HG03139 (cell line): ENCODE results near the gene PHLDB1.
"Not testable (repeated sequence)": the region's sequence is repeated elsewhere in the genome, so short reads cannot be mapped to it uniquely, and the experiment has no call there.

Source experiments
- ATAC-seq: cut with Tn5 transposase; IDR thresholded peaks from one replicate; pipeline ENCODE4 v1.9.1; 2021; ENCODE audit not compliant: unreplicated experiment

The PHLDB1 gene

DNA sequence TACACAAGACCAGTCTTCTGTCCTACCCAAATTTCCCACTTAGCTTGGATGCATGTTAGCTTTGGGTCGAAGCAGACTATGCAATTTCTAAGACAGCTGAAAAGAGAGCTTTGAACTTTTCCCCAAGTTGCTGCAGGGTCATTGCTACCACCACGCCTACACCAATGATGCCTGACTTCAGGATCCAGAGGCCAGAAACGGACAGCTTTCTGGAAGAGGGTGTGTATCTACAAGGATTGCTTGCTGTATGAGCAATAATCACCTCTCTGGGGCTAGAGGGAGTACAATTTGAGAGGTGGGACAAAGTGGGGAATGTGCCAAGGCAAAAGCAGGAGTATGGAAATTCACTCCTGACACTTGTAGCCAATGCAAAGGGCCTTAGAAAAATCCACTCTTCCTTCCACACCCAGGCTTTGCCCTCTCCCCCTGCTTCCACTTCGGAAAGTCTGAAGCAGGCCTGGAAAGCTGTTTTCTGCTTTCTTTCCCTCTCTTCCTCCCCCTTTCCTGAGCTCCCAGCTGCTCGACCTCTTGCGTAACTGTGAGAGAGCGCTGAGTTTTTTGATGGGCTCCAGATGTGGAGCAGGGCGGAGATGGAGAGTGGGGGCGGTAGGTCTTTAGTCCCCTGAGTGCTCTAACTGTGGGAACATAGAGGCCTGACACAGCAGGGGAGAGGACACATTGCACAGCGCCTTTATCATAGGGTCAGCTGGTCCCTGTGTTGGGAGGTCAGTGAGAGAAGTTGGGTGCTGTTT, 2.1 kb upstream of the PHLDB1 start:
- no peak for ATAC-seq

DNA sequence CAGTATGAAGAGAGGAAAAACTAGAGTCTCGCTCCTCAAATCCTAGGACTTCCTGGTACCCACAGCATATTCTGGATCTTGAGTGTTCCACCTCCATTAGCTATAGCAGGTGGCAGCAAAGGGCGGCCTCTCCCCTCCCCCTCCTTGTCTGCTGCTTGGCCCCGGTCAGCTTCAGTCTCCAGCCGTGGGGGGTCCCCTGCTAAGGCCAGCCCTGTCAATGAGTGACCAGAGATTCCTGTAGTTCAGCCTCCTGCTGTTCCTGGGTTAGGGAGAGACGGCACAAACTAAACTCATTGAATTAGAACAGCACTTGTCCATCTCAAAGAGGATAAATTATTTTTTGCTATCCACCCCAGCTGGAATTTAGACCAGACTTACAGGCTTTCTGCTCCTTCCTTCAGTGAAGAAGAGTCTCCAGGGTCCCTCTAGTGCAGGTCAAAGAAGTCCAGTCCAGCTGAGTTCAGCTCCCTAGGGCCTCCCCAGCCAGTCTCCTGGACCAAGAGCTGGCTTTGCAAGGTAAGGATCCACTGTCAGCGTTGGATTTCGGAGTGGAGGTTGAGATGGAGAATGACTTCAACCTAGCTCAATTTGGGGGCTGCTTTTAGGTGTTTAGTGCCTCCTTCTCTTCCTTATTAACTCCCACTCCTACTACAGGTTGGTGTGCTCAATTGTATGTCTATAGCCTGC, 1.1 kb upstream of the PHLDB1 start:
- no peak for ATAC-seq

DNA sequence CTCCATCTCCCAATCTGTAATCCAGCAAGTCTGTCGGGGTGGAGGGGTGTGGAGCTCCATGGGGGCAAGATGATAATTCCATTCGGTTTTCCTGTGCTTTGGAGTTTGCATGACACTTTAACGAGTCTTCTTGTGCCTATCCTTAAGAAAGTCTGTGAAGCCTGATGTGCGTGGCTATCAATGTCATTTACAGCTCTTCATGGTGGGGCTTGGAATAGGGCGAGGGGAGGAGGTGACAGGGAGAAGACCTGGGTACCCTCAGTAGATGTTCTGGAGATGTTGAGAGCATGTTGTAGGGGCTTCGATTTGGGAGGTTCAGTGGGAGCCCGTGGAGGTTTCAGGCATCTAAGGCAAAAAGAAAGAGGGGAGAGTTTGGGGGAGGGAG, 579 bp upstream of the PHLDB1 start:
- ATAC-seq: no peak

DNA sequence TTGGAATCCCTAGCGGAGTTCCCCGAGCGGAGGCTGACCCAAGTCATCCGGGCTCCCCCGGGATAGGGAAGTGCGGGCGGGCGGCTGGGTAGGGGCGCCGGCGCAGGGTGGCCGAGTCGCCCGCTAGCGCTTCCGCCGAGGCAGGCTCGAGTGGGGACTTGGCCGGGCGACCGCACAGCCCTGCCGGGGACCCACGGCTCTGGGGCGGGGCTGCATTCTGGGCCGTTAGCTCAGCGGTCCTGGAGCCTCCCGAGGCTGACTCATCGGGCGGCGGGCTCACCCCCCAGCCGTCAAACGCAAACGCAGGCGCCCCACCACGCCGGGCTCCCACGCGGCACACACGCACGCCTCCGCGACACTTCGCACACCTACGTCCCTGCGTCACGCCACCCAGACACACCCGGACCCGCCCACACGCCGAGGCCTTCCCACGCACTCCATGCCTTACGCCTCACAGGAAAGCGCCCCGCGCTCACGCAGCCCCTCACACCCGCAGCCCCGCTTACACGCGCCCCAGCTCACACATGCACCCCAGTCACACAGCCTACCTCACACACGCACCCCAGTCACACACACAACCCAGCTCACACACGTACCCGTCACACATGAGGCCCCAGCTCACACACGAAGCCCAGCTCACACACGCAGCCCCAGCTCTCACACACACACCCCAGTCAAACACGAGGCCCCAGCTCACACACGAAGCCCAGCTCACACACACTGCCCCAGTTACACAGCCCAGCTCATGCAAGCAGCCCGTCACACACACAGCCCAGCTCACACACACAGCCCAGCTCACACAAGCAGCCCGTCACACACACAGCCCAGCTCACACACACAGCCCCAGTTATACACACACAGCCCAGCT, 1.2 kb downstream of the PHLDB1 start:
- no peak for ATAC-seq

DNA sequence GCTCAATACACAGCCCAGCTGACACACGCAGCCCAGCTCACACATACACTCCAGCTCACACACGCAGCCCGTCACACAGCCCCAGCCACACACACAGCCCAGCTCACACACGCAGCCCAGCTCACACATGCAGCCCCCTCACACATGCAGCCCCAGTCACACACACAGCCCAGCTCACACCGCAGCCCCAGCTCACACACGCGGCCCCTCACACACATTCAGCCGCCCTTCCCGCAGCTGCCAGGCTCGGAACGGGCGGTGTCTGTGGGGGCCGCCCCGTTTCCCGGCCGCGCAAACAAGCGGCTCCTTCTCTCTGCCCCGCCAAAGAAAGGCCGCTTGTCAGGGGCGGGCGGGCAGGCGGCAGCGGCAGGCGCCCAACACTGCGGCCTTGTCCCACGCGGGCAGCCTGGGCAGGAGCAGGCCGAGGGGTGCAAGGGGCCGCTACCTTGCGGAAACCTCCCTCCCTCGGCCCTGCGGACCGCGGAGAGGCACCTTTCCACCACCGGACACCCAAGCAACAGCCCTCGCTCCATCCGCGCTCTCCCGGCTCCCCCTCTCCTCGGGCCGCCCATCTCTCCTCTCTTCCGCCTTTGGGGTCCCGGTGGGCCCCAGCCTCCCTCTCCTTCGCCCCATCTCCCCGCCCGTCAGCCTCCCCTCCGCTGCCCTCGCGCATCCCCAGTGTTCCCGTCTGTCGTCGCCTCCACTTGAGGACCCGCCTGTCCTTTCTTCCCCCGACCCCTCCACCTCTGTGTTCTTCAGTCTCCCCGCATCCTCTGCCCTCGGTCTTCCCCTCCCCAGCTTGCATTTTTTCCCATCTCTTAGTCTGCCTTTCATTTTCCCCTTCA, 2.2 kb downstream of the PHLDB1 start:
- no peak for ATAC-seq

DNA sequence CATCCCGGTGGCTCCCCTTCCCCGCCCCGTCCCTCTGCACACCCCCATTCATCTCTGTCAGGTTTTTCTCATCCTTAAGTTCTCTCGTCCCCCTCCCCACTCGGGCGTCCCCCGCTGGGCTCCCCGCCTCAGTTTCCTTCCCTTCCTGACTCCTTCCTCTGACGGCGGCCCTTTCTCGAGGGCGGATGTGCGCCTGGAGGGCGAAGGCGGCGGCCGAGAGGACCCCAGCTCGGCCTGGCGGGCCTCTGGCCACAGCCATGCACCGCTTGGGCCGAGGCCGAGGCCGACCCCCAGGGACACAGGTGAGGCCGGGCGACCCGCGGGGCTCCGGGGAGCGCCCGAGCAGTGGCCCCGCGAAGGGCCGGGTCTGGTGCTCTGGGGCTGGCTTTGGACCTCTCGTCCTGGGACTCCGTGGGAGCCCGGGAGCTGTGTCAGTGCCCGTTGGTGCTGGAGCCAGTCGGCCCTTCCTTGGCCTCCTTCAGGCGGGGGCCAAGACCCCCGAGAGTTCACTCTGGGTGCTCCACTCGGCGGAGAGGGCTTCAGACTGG, 2.9 kb downstream of the PHLDB1 start:
- ATAC-seq: no peak

DNA sequence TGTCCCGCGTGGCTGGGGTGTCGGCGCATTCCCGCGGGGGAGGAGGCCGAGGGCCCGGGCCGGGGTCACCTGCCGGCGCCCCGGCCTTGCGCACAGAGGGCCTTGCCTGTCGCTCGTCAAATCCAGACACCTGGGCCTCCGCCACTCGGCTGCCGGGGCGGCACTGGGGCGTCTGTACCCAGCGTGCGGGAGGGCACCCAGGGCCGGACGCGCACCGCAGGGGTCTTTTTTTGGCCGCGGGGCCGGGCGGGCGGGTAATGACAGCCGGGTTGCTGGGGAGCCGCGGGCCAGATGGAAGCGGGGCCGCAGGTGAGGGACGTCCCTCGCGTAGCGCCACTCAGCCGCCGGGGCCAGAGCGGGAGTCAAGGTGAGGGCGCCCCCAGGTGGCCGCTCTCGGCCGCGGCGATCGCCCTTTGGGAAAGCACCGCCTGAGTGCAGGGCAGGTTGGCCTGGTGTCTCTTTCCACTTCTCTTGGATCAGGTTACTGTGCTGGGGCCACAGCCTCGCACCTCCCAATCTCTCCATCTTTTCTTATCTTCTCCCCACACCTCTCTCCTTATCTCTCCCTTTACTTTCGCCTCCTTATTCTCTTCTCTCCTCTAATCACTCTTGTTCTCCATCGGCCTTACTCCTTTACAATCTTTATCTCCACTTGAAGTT, 3.5 kb downstream of the PHLDB1 start:
- ATAC-seq: no peak

DNA sequence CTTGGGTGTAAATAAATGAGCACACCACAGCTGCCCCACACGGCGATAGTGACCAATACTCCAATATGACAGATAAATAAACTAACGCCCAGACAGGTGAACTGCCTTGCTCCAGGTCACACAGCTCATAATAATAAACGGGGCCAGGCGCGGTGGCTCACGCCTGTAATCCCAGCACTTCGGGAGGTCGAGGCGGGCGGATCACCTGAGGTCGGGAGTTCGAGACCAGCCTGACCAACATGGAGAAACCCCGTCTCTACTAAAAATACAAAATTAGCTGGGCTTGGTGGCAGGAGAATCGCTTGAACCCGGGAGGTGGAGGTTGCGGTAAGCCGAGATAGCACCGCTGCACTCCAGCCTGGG, 4.0 kb downstream of the PHLDB1 start:
- ATAC-seq: not testable (repeated sequence)

DNA sequence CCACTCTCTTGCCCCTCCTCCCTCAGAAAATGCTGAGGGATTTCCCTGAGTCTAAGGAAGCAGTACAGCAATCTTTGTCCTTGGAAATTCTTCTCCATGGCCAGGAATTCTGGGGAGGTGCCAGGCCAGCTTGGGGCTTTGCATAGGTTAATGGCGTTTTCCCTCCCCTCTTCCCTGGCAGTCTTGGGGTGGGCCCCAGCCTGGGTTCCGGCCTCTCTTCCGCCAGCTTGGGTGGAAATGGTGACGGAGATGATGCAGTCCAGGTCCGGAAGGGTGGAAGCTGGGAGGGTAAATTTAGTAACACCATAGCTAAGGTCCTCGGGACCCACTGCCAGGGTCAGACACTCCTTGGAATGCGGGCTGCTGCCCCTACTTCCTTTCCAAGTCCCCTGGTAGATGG, 5.0 kb downstream of the PHLDB1 start:
- ATAC-seq: no peak

DNA sequence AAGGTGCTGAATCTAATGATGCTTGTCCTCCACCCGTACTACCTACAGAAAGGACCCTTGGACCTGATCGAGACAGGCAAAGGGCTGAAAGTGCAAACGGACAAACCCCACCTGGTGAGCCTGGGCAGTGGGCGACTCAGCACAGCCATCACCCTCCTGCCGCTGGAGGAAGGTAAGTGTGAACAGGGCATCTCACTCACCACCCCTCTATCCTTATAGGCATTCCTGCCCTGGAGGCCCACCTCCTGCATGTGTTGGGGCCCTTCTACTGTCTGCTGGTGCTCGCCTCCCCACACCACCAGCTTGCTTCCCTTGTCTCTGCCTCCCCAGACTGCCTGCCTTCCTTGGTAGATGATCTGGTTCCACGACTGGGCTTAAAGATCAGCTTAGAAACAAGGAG, 7.1 kb downstream of the PHLDB1 start:
- ATAC-seq: no peak

DNA sequence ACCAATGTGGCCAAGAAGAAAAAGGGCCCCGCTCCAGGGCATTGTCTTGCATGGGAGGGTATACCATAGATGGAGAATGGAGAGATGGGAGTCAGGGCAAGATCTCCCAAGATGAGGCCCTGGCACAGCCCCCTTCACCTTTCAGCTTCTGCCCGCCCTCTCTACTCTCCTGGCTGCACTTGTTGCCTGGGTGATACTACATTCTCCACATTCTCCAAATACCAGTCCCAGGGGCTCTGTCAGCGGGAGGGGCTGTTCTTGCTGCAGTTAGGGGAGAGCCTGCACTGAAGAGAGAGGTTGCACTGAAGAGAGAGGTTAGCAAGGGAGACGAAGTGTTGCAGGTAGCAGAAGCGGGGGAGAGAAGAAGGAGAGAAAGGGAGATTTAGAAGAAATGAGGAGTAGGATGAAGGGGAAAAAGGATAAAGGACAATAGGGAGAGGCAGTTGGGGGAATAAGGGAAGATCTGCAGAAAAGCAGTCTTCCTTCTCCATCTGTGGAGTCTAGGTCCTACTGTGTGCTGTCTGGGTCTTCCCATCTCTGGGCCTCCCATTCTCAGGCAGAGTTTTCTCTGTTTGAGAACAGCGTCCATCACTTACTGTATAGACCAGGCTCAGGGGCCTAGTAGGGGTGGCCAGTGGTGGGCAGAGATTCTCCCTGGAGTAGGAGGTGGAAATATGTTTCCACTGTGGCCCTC, 8.0 kb downstream of the PHLDB1 start:
- no peak for ATAC-seq

DNA sequence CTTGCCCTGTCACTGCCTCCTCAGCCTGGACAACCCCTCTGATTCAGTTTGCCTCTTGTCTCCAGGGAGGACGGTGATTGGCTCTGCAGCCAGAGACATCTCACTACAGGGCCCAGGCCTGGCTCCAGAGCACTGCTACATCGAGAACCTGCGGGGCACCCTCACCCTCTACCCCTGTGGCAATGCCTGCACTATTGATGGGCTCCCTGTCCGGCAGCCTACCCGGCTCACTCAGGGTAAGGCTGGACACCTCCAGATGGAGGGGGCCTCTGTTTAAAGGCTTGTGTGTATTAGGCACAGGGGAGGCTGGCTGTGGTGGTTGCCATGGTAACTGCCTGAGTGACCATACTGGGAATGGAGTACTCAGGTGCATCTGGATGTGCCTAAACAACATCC, 8.6 kb downstream of the PHLDB1 start:
- ATAC-seq: no peak

DNA sequence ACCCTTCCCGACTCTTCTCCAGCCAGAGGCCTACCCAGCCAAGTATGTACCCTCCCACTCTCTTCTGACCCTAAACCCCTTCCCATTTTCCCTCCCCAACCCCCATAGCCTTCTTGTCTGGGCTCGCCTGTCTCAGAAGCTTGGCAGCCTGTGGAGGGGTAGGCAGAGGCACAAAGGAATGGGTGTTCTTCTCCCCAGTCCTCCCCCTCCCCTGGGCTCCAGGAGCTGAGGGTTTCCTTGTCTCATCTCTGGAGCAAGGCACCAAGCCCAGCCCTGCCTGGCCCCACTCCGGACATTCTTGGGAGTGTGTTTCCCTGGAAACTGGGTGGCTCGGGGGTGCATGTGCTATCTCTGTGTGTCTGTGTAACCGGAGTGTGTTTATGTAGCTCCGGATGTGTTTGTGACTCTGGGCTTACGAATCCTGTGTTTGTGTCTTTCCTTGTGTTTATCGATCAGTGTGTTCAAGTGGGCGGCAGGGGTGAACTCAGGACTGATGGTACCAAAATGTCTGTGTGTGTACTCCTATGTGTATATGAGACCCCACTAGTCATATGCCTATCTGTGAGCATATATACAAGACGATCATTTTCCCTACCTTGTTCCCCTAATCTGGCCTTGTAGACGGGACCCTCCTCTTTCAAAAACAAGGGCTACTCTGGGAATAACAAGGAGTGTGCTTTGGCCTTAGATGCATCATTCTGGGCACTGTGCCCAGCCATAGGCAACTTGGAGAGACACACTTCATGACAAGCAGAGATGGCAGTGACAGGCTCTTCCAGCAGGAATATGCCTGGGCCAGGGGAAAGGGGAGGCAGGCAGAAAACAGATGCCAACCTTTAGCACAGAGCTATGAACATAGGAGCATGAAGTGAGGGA, 10.9 kb downstream of the PHLDB1 start:
- no peak for ATAC-seq

DNA sequence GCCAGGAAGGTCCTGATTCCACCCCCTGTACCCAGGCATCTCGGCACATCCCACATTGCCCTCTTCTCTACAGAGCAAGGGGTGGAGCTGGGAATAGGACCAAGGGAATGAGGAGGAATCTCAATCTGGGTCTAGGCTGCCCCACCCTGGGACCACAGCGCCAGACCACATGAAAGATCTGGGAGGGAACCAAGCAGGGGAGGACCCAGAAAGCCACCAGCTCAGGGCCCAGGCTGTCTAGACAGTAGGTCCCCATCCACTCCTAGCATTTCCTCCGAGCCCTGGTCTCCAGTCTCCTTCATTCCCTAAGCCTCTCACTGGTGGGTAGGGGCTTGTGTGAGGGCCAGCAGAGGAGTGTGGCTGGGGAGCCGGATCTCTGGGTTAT, 11.6 kb downstream of the PHLDB1 start:
- no peak for ATAC-seq

DNA sequence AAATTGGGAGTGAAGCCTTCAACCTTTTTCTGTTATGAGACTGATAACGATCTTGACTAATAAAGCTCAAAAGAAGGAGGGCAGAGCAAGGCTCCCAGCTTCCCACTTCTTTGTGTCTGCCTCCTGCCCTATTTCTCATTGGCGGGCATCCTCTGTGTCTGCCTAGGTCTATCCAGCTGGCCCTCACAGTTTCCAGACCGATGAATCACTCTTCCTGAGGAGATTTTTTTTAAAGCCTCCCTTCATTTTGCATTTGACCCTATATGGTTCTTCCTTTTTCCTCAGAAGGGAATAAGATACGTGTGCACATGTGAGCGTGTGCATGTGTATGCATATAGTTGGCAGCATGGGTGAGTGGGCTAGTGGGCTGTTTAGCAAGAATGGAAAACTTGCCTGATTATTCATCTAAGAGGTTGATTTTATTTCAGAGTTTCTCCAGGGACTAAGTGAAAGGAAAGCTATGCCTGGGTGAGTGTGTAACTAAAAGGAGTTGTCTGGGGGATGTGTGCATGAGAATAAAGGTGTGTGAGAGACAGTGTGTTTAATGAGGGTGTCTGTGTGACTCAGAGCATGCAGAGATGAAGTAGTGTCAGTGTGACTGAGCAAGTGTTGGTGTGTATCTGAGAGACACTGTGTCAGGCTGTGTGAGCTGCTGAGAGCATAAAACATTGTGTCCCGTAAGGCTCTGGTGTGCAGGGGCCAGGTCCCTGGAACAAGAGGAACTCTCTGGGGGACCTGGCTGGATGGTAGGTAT, 12.2 kb downstream of the PHLDB1 start:
- ATAC-seq: no peak

DNA sequence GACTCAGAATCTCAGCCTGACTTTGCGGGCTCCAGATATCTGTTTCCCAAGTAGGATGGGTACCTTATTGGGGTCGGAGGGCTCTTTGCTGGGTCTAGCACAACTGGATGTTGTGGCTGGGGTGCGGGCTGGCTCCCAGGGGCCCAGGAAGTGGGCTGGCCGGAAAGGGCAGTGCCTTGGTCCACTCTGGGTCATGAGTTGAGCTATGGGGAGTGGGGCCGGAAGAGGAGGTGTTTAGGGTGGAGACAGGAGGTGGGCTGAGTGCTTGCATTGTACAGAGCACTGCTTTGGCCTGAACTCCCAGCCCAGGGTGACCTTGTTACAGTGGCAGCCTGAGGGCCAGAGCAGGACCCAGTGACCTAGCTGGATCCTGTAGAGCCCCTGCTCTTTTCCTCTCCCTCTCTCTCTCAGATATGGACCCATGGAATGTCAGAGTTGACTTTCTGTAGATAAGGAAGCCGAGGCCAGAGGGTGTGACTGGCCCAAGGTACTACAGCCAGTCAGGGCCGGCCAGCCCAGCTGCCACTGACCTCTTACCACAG, 13.2 kb downstream of the PHLDB1 start:
- ATAC-seq: no peak

DNA sequence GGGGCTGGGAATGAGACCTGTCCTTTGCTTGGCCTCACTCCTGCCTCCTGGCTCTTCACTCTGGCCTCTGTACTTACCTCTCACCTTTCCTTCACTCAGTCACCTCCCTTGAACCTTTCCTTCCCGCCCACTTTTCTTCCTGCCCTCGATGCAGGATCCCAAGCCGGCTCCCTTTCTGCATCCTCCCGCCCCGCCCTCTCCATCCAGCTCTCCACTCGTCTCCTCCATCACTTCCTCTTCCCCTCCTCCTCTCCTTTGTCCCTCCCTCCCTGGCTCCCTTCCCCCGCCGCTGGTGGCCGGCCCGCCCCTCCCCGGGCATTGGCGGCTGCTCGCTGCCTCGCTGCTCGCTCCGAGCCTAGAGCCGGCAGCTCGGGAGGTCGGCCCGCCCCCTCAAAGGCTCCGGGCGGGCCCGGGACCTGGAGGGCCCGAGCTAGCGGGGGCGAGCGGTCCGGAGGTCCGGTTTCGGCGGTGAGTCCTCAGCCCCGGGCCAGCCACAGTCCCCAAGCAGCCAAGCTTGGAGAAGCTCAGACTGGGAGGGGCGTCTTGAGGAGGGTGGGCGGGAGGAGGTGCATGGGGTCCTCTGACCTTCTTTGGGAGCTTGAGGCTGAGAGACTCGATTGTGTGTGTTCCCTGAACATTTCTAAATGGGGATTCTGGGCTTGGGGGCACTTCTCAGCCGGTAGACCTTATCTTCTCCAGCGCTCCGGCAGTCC, 13.8 kb downstream of the PHLDB1 start:
- no peak for ATAC-seq
